Left ventricle myocardium inferior (tissue), 1 donor: ENCODE data around the gene FN3KRP. TPM values are rescaled to one million over a fixed set of nuclear protein-coding genes. Genes with fewer than 3 reads are reported as not detected.

Source experiments
- DNase-seq: peaks from one replicate; pipeline ENCODE4 v3.0.0-alpha.2; 2020
- H3K27ac ChIP-seq: fragments of 200-600 bp; replicated peaks from 2 replicates; pipeline ENCODE4 v1.8.0; 2021
- H3K27me3 ChIP-seq: fragments of 200-600 bp; 2 replicates; pipeline ENCODE4 v1.8.0; 2021; ENCODE audit warnings: low read depth
- H3K36me3 ChIP-seq: fragments of 200-600 bp; 2 replicates; pipeline ENCODE4 v1.8.0; 2021
- H3K4me1 ChIP-seq: fragments of 200-600 bp; 2 replicates; pipeline ENCODE4 v1.8.0; 2021
- H3K4me3 ChIP-seq: fragments of 200-600 bp; 2 replicates; pipeline ENCODE4 v1.8.0; 2021; ENCODE audit warnings: mild to moderate bottlenecking, moderate library complexity
- H3K9me3 ChIP-seq: fragments of 200-600 bp; replicated peaks from 2 replicates; pipeline ENCODE4 v1.8.0; 2021
- intact Hi-C: fragments of 100-400 bp; cut with micrococcal nuclease; formaldehyde crosslinking; loops from one replicate; pipeline ENCODE4 v1.11.0; 2022
- total RNA-seq: library from RNA; stranded (reverse); fragmentation: NEBNext Ultra II Directional; extraction: Animal tissue kit (Norgen Biotek cat#: 25700); gene quantifications from one replicate; pipeline ENCODE4 v1.2.1, GENCODE V29; 2021
- TF ChIP-seq, protein P1 (sequence below): fragments of 200-600 bp; IDR thresholded peaks from 2 replicates; pipeline ENCODE4 v1.8.0; 2021; ENCODE audit warnings: antibody characterized with exemption, mild to moderate bottlenecking, borderline replicate concordance
- donor health status: DM: no; HTN: yes; CAD: no; lungs with severe emphysema.

FN3KRP gene
- total RNA-seq, 1 donor from 2014 or later = 13.6 TPM

DNA sequence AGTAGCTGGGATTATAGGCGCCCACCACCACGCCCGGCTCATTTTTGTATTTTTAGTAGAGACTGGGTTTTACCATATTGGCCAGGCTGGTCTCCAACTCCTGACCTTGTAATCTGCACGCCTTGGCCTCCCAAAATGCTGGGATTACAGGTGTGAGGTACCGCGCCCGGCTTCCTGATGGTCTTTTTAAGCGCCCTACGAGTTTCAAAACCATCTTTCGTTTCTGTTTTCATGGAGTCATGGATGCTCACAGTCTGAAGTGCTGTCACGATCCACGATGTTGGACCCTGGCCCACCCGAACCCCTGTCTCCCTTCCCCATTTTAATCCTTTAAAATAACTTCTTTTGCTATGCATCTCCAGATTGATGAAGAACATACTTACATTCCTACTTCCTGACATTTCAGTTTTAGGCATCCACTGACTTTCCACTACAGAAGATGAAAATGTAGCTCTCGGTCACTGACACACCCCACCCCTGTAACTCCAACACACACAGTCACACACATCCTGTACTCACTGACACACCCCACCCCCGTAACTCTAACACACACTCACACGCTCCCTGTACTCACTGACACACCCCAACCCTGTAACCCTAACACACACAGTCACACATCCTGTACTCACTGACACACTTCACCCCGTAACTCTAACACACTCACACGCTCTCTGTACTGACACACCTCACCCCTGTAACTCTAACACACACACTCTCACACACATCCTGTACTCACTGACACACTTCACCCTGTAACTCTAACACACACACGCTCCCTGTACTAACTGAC lies 45.6 kb upstream of the FN3KRP start:
- H3K4me1 ChIP-seq = peaks cover 38% of the 10 kb centered on the region
- H3K9me3 ChIP-seq = no peaks in the 10 kb centered on the region
- DNase-seq = no peak
- peak overlapping the region; percentile 80 for H3K27ac ChIP-seq
- TF ChIP-seq, protein P1, sequence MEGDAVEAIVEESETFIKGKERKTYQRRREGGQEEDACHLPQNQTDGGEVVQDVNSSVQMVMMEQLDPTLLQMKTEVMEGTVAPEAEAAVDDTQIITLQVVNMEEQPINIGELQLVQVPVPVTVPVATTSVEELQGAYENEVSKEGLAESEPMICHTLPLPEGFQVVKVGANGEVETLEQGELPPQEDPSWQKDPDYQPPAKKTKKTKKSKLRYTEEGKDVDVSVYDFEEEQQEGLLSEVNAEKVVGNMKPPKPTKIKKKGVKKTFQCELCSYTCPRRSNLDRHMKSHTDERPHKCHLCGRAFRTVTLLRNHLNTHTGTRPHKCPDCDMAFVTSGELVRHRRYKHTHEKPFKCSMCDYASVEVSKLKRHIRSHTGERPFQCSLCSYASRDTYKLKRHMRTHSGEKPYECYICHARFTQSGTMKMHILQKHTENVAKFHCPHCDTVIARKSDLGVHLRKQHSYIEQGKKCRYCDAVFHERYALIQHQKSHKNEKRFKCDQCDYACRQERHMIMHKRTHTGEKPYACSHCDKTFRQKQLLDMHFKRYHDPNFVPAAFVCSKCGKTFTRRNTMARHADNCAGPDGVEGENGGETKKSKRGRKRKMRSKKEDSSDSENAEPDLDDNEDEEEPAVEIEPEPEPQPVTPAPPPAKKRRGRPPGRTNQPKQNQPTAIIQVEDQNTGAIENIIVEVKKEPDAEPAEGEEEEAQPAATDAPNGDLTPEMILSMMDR = no peak
- intact Hi-C loops = no loop called here
- H3K36me3 ChIP-seq = no peaks in the 10 kb centered on the region
- H3K4me3 ChIP-seq = no peak overlapping the region
- H3K27me3 ChIP-seq = no peaks in the 10 kb centered on the region

DNA sequence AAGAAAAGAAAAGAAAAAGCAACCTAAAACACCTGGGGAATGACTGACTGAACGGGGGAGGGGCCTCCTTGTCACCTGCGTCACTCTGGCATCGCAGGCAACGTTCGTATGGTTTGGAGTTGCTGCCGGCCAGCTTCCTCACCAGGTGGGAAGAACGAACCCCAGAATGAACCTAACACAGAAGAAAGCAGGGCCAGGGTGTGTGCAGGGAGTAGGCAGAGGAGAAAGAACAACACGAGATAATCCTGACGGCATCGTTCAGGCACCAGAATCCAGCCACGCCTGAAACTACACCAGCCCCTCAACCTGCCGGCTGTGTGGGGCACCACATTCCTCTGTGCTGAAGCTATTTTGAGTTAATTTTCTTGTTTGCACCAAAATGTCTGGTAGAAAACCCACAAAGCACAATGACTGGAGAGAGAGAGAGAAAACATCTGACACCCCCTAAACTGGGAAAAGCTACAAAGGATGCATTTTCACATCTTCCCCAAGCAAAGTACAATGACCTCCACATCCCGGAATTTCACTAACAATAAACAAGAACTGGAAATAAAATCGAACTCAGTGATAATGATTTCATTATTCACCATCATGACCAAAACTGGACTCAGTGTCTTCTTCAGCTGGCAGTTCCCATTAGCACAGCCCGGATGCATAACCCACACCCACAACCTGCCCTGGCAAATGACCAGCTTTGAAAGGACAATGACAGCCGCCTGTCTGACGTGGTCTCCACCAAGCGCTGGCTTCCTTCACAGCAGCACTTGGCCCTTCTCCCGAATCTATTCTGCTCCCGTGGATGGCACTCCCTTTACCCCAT lies 41.6 kb upstream of the FN3KRP start:
- TF ChIP-seq, protein P1 = no peak
- Histone ChIP-seq H3K36me3 (no peaks in the 10 kb centered on the region), H3K9me3 (no peaks in the 10 kb centered on the region), H3K27me3 (no peaks in the 10 kb centered on the region), H3K4me1 (peaks cover 23% of the 10 kb centered on the region), H3K4me3 (no peak overlapping the region), H3K27ac (peak overlapping the region; percentile 55)
- intact Hi-C loops = no loop called here
- DNase-seq = no peak

DNA sequence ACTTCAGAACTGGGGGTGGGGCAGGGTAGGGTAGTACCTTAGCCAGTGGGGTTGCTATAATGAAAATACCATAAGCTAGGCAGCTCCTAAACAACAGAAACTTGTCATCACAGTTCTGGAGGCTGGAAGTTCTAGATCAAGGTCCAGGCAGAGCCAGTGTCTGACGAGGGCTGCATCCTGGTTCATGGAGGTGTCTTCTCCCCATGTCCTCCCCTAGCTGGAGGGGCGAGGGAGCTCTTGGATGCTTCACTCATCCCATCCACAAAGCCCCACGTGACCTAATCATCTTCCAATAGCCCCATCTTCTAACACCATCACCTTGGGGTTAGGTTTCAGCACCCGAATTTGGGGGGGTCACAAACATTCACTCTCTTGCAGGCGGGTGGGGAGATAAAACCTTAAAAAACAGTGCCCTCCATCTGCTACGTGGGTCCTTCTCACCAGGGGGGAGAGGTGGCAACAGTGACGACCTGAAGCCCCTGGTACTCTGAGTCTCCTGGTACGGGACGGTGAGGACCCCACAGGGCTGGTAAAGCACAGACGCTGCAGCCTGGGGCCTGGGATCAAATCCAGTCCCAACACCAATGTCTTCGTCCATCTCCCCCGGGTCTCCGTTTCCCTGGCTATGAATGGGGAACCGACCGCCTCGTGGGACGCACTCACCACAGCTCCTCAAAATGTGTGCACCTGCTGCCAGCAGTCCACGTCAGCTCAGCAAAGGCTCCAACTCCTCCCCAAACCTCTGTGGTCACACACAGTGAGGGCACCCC lies 40.8 kb upstream of the FN3KRP start:
- H3K27ac ChIP-seq = peak overlapping the region; percentile 55
- H3K9me3 ChIP-seq = no peaks in the 10 kb centered on the region
- no peaks in the 10 kb centered on the region for H3K27me3 ChIP-seq
- peaks cover 15% of the 10 kb centered on the region for H3K4me1 ChIP-seq
- intact Hi-C loops = no loop called here
- H3K4me3 ChIP-seq = no peak overlapping the region
- H3K36me3 ChIP-seq = no peaks in the 10 kb centered on the region
- TF ChIP-seq, protein P1 = no peak
- no peak for DNase-seq

DNA sequence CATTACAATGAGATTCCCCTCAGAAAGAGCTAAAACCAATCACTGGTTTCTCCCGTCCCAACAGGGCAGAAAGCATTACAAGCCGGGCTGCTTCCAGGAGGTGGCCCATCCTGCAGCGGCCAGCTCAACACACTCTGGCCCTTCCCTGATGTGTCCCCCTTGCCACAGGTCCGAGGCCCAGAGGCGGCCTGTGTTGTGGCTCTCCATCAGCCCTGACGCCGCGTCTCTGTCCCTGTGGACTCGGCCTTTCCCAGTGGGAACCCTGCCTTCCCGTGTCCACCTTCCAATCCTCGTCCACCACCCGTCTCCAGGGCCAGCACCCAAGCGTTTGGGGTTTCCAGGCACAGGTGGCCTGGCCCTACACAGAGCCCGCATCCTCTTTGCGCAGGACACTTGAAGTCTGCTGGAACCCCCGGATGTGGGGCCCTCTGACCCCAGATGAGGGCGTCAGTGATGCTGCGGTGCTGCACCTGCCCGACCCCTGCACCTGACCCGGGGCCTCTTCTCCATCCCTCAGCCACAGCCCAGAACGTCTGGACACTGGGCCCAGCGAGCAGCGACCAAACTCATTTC lies 39.1 kb upstream of the FN3KRP start:
- Histone ChIP-seq H3K27me3 (no peaks in the 10 kb centered on the region), H3K9me3 (peaks cover 14% of the 10 kb centered on the region), H3K4me1 (peaks cover 11% of the 10 kb centered on the region), H3K36me3 (no peaks in the 10 kb centered on the region), H3K27ac (no peak overlapping the region), H3K4me3 (no peak overlapping the region)
- intact Hi-C loops = no loop called here
- DNase-seq = no peak
- TF ChIP-seq, protein P1 = no peak
